ENCODE data around the gene IRF2BP1.
A peak's percentile ranks its signal among the peaks of the same experiment; 100 is the strongest.

- TF ChIP-seq CTCF (IDR thresholded peaks at IDR 0.05): peak; percentile 100
- peak; percentile 61 for TF ChIP-seq POLR2A (IDR thresholded peaks at IDR 0.05; ENCODE audit: low read length)
- no peak for TF ChIP-seq RFX5 (IDR thresholded peaks at IDR 0.05)
- TF ChIP-seq CEBPB (IDR thresholded peaks at IDR 0.05): no peak
- TF ChIP-seq RAD21 (conservative IDR thresholded peaks at IDR 0.05 in 1 of 2, IDR thresholded peaks at IDR 0.05 in 1 of 2): peak; percentile 91 to 94
- TF ChIP-seq CHD4 (IDR thresholded peaks at IDR 0.05; ENCODE audit: borderline replicate concordance): peak; percentile 98
These were observed 3.0 kb downstream of the IRF2BP1 start for GRCh38 chr19:45882652-45883585.

All from A549 (cell line).